Measurements from ENCODE around the gene TMEM63C. TPM values are rescaled to one million over a fixed set of nuclear protein-coding genes. Genes with fewer than 3 reads are reported as not detected.

Gene TMEM63C, protein sequence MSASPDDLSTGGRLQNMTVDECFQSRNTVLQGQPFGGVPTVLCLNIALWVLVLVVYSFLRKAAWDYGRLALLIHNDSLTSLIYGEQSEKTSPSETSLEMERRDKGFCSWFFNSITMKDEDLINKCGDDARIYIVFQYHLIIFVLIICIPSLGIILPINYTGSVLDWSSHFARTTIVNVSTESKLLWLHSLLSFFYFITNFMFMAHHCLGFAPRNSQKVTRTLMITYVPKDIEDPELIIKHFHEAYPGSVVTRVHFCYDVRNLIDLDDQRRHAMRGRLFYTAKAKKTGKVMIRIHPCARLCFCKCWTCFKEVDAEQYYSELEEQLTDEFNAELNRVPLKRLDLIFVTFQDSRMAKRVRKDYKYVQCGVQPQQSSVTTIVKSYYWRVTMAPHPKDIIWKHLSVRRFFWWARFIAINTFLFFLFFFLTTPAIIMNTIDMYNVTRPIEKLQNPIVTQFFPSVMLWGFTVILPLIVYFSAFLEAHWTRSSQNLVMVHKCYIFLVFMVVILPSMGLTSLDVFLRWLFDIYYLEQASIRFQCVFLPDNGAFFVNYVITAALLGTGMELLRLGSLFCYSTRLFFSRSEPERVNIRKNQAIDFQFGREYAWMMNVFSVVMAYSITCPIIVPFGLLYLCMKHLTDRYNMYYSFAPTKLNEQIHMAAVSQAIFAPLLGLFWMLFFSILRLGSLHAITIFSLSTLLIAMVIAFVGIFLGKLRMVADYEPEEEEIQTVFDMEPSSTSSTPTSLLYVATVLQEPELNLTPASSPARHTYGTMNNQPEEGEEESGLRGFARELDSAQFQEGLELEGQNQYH
- 0.45 to 1.0 TPM (median 0.76 TPM) in 5 replicates for total RNA-seq (2022; extraction: Qiagen RNA extraction; ENCODE audit: low read depth)

GRCh38 chr14:77181603-77182437, at the start of gene TMEM63C:
TSS of gene TMEM63C (plus strand) at chr14:77181798. CDS start at chr14:77218814, 37,016 bp downstream.

GRCh38 chr14:77141214-77142004, 40.2 kb upstream of the TMEM63C start, which contains the start of gene ZDHHC22:
TSS of gene ZDHHC22 (minus strand) at chr14:77141791. CDS start at chr14:77139738, 2,053 bp downstream.

DNA sequence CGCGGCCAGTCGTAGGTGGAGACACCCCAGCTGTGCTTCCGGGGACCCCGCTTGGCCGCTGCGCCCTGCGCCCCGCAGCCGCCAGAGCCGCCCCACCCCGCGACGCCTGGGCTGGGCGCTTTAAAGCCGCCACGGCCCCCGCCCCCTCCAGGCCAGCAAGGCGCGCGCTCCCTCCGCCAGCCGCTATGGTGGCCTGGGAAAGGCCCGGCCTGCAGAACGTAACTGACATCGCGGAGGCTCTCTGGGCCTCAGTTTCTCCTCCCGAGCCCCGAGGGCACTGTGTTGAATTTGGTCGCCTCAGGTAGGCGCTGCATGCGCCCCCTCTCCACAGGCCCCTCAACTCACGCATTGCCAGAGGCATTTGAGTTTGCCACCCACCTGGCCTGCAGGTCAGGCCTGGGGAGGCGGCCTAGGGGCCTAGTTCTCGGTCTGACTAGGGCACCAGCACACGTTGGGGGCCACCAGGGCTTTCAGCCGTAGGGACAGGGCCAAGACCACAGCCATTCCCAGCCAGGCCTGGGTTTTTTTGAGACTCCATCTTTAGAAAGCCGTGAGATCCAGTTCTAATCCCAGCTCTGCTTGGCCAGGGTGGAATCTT, 89.6 kb downstream of the TMEM63C start, which contains the start of gene NGB:
TSS of gene NGB (minus strand) at position 94 of the 598 bp plus-strand sequence. CDS start 269 bp downstream, outside the sequence.

Other genes with a start within 250 kb of the TMEM63C start
- gene IRF2BPL, start 153.1 kb upstream of the TMEM63C start, total RNA-seq (2022; extraction: Qiagen RNA extraction; ENCODE audit: low read depth), result 15.0 to 25.9 TPM (median 23.4 TPM) in 5 replicates
- 5.3 to 8.5 TPM (median 7.6 TPM) in 5 replicates for gene CIPC, start 83.5 kb upstream of the TMEM63C start, total RNA-seq (2022; extraction: Qiagen RNA extraction; ENCODE audit: low read depth)
- 0.11 to 0.26 TPM (median 0.20 TPM) in 5 replicates for gene ZDHHC22, start 40.0 kb upstream of the TMEM63C start, total RNA-seq (2022; extraction: Qiagen RNA extraction; ENCODE audit: low read depth)
- gene NGB, start 89.4 kb downstream of the TMEM63C start, total RNA-seq (2022; extraction: Qiagen RNA extraction; ENCODE audit: low read depth), result not detected in 5 replicates
- gene POMT2, start 139.1 kb downstream of the TMEM63C start, total RNA-seq (2022; extraction: Qiagen RNA extraction; ENCODE audit: low read depth), result 31.6 to 41.6 TPM (median 31.8 TPM) in 5 replicates
- 30.5 to 34.6 TPM (median 31.8 TPM) in 5 replicates for gene GSTZ1, start 139.2 kb downstream of the TMEM63C start, total RNA-seq (2022; extraction: Qiagen RNA extraction; ENCODE audit: low read depth)
- gene TMED8, start 195.3 kb downstream of the TMEM63C start, total RNA-seq (2022; extraction: Qiagen RNA extraction; ENCODE audit: low read depth), result 3.0 to 8.1 TPM (median 7.6 TPM) in 5 replicates
- gene SAMD15, start 195.6 kb downstream of the TMEM63C start, total RNA-seq (2022; extraction: Qiagen RNA extraction; ENCODE audit: low read depth), result 1.4 to 3.3 TPM (median 2.1 TPM) in 5 replicates
- gene NOXRED1, start 241.7 kb downstream of the TMEM63C start, total RNA-seq (2022; extraction: Qiagen RNA extraction; ENCODE audit: low read depth), result 0.07 to 0.14 TPM in 2 of 5 replicates, not detected in the others

All from A549 treated with RU486 at 1 μM for 4 hours (cell line).